Activated CD4-positive, alpha-beta T cell treated with anti-CD3 and anti-CD28 coated beads, Interleukin-2, amount 50 U/mL, for 4 hours (primary cell): ENCODE data around the gene RET.

ENCODE experiments used
- DNase-seq, 2 experiments: peaks; one replicate each; pipeline ENCODE4 v3.0.0-alpha.2; 2020

The RET gene

GRCh38 chr10:43123361-43124093 lies 46.7 kb downstream of the RET start:
- no peak for DNase-seq

DNA sequence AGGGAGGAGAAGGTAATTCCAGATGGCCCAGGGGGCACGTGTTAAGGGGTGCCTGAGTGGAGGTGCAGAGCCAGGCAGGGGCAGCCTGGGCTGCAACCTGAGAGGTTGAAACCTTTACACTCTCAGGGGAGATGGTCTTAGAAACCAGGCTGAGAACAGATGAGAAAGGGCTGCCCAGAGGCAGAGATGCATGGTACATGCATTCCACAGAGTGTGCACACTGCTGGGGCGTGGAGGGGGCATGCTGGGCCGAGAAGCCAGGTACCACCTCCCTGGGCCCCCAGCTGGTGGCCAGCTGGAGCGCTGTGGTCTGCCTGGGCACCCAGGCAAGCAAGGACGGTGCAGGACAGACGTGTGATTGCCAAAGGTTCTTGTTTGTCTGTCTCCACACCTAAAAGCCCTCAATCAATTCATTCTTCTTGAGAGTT lies 47.2 kb downstream of the RET start:
- DNase-seq, result no peak

- no peak for DNase-seq
These were observed 47.9 kb downstream of the RET start for GRCh38 chr10:43124574-43125273.

DNA sequence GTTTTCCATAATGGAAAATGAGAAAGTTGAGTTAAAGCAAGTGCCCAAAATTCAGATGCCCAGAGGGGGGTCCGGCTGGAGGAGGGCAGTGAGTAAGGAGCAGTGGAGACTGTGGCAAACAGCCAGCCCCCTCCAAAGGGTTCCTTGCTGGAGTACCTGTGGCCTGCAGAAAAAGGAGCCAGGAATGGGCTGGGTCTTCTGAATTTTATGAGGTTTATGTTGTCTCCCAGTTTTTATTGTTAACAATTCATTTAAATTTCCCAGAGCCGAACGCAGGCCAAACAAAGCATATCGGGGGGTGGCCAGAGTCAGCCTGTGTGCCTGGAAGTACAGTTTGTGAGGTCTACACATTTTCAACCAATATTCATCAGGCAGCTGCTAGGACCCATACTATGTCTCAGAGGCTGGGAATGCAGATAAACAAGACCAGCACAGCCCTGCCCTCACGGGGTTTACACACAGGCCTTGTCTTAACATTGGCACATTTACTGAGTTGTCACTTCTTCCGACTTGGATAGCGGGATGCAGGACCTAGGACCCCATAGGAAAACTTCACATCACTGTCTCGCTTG lies 48.5 kb downstream of the RET start:
- DNase-seq, result no peak

DNA sequence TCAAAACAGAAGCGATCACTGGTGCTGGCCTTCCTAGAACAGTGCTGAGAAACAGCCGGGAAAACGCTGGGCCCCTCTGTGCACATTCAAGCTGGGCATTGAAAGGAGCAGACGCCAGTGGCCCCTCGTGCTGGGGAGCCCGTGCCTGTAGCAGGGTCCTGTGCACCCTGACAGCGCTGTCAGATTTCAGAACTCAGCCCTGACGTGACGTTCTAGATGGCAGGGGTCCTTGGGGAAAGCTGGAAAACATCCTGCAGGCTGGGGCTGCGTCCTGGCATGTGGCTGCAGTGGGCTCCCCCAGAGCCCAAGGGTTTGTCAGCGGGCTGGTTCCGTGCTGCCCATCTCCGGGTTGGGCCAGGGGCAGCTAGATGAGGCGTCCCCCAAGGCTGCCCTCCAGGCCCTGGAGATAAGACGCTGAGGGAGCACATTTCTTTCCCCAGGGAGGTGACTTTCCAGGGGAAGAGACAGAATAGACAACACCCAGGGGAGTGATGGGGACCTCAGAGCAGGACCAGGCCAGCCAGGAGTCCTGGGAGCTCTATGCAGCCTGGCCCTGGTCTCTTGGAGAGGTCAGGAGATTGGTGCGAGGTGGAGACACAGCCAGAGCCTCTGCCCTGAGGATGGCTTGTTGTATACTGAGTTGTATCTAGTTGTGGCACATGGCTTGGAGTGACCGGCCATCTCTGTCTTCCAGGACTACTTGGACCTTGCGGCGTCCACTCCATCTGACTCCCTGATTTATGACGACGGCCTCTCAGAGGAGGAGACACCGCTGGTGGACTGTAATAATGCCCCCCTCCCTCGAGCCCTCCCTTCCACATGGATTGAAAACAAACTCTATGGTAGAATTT lies 49.2 kb downstream of the RET start:
- no peak for DNase-seq

GRCh38 chr10:43126759-43127424 lies 50.0 kb downstream of the RET start:
- DNase-seq, result no peak

- DNase-seq, result no peak
These were observed 50.6 kb downstream of the RET start for GRCh38 chr10:43127442-43127841.

GRCh38 chr10:43128331-43128730 lies 51.5 kb downstream of the RET start:
- no peak for DNase-seq

GRCh38 chr10:43128958-43129706 lies 52.3 kb downstream of the RET start:
- no peak for DNase-seq

- DNase-seq, result no peak
These were observed 53.9 kb downstream of the RET start for GRCh38 chr10:43130770-43131171.

DNA sequence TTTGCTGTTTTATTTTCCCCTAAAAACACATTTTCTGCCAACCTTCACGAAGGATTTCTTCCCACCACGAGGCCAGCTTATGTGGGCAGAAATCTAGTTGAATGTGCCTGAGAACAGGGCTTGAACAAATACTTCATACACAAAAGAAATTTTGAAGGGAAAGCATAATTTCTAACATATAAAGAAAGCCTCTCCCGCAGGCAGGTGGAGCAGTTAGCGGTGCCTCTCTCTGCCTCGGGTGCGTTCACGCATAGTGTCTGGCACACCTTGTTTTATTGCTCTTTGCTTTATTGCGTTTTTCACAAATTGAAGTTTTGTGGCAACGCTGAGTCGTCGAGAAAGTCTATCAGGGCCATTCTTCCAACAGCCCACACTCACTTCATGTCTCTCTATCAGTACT lies 54.4 kb downstream of the RET start:
- no peak for DNase-seq

DNA sequence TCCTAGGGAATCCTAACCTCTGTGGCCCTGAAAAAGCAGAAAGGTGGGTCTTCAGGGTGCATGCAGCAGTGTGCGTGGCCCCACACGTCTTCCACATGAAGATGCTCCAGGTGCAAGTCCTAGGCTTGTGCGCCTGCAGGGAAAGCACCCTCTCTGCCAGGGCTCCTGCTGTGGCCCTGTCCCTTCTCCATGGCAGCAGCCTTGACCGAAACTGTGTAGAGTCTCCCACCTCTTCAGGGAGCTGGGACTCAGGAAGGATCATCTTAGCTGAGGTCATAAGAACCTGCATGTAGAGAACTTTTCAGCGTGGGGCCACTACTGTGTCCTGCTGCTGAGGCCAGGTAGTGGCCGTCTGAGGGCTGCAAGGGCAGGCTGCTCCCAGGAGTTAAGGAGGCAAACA lies 55.0 kb downstream of the RET start:
- no peak for DNase-seq

- no peak for DNase-seq
These were observed 56.3 kb downstream of the RET start for GRCh38 chr10:43132867-43133787.

DNA sequence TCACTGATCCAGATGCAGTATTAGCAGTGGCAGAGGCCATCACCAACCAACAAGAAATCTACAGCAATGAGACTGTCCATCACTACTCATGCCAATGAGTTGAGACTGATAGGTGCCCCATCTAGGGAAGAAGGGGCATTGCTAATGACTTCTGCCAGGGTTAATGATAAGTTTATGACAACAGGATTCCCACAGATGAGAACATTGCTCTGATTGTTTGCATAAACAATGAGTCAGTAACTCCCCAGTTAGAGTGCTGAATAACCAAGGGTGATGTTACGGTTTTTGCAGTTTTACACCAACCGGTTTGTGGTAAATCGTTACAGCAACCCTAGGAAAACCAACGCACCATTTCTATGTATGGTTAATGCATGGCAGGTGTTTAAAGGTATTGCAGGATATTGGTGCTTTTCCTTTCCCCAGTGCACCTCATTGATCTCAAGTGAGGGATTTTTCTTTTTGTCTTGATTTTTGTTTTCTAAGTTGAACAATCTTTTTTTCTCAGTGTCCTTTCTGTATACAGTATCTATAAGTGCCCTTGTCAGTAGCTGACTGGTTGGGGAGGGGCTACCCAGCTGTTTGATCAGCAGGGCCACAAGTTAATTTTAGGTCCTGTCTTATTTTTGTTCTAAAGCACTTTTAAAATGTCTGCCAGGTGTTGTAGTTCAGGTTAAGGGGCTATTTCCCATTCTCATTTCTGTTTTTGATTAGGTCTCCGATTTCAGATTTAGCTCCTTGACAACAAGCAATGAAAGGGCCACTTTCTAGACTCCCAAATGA lies 57.4 kb downstream of the RET start:
- no peak for DNase-seq

DNA sequence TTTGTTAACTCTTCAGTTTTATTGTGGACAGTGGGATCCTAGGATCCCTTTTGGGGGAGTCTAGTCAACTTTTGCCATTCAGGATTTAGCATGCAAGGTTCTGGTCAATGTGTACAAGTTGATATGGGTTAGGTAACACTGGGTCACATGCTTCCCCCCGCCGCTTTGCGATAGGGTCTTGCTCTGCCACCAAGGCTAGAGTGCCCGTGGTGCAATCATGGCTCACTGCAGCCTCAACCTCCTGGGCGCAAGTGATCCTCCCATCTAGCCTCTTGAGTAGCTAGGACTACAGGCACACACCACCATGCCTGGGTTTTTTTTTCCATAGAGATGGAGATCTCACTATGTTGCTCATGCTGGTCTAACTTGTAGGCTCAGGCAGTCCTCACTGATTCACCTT lies 58.2 kb downstream of the RET start:
- DNase-seq, result no peak

DNA sequence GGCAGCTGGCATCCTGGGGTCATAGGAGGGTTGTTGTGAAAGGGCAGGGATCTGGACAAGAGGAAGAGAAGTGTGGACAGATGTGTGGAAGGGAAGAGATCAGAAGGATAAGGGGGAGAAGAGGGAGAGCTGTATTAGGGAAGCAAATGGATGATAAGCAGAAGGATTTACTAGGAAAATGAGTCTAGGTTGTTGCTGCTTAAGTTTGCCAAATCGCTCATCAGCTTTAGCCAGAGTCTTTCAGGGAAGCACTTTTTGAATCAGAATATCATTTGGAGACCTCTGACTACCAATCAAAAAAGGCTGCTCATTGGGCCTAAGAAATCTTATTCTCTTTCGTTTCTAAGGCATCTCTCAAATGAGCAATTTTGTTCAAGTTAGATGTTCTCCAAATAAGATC lies 58.8 kb downstream of the RET start:
- no peak for DNase-seq

GRCh38 chr10:43136432-43136831 lies 59.6 kb downstream of the RET start:
- no peak for DNase-seq

- DNase-seq, result no peak
These were observed 60.3 kb downstream of the RET start for GRCh38 chr10:43136995-43137716.

GRCh38 chr10:43137717-43138020 lies 60.8 kb downstream of the RET start:
- peak; percentile 24 to 29 for DNase-seq
